Karpas-422 (cell line): ENCODE measurements around the gene NAGK. TPM values are rescaled to one million over a fixed set of nuclear protein-coding genes. Genes with fewer than 3 reads are reported as not detected.

Source experiments
- DNase-seq: peaks from one replicate; pipeline ENCODE4 v3.0.0-alpha.2; 2015
- H2AFZ ChIP-seq: fragments of 200-600 bp; sonication (generic); 2 replicates; pipeline ENCODE4 v1.6.1; 2014; ENCODE audit warnings: antibody characterized with exemption, low read length, mixed read lengths
- H3K27ac ChIP-seq: fragments of 200-600 bp; sonication (generic); 2 replicates; pipeline ENCODE4 v1.5.1; 2014; ENCODE audit warnings: mild to moderate bottlenecking, low read length, moderate library complexity
- H3K27me3 ChIP-seq: fragments of 200-600 bp; sonication (generic); 2 replicates; pipeline ENCODE4 v1.6.1; 2014; ENCODE audit warnings: low read length, mixed read lengths
- H3K36me3 ChIP-seq: fragments of 200-600 bp; sonication (generic); 2 replicates; pipeline ENCODE4 v1.6.1; 2014; ENCODE audit warnings: low read length, mixed read lengths; ENCODE audit not compliant: insufficient read depth
- H3K4me1 ChIP-seq: fragments of 200-600 bp; sonication (generic); 2 replicates; pipeline ENCODE4 v1.6.1; 2014; ENCODE audit warnings: mild to moderate bottlenecking, low read length, mixed read lengths
- H3K4me2 ChIP-seq: fragments of 200-600 bp; sonication (generic); 2 replicates; pipeline ENCODE4 v1.6.1; 2014; ENCODE audit warnings: low read length, low read depth, mild to moderate bottlenecking; ENCODE audit not compliant: poor library complexity, severe bottlenecking
- H3K4me3 ChIP-seq: fragments of 200-600 bp; sonication (generic); 2 replicates; pipeline ENCODE4 v1.5.1; 2014; ENCODE audit warnings: mild to moderate bottlenecking, antibody characterized with exemption, low read length, mixed read lengths
- H3K79me2 ChIP-seq: fragments of 200-600 bp; sonication (generic); 2 replicates; pipeline ENCODE4 v1.6.1; 2014; ENCODE audit warnings: mild to moderate bottlenecking, low read length, mixed read lengths
- H3K9ac ChIP-seq: fragments of 200-600 bp; sonication (generic); 2 replicates; pipeline ENCODE4 v1.6.0; 2014; ENCODE audit warnings: low read length
- H3K9me2 ChIP-seq: fragments of 200-600 bp; sonication (generic), shearing (Covaris generic); replicated peaks from 2 replicates; pipeline ENCODE4 v1.6.0; 2014; ENCODE audit warnings: mild to moderate bottlenecking, low read length, moderate library complexity; ENCODE audit not compliant: insufficient read depth
- H3K9me3 ChIP-seq: fragments of 300-700, 200-600 bp; sonication (generic); 2 replicates; pipeline ENCODE4 v1.6.1; 2014; ENCODE audit warnings: low read length, mixed read lengths
- H4K20me1 ChIP-seq: fragments of 200-600 bp; sonication (generic); 2 replicates; pipeline ENCODE4 v1.6.1; 2014; ENCODE audit warnings: mild to moderate bottlenecking, antibody characterized with exemption, low read length, low read depth; ENCODE audit not compliant: insufficient read depth
- total RNA-seq: library from RNA; depleted of rRNA; stranded (reverse); fragments of >200 nt; shearing (Covaris generic); gene quantifications from 2 replicates; pipeline ENCODE4 v1.2.3, GENCODE V29; 2014; ENCODE audit warnings: low replicate concordance

Gene NAGK
- total RNA-seq, 1 experiment from 2014 or later: 38.2 TPM

GRCh38 chr2:71113843-71114242, 45.4 kb downstream of the NAGK start:
- DNase-seq: no peak
- peaks cover 3% of the 10 kb centered on the region; the same call in 1 of the 2 replicates for H3K79me2 ChIP-seq
- no peak overlapping the region for H3K27ac ChIP-seq
- H3K9ac ChIP-seq: no peak overlapping the region
- H3K9me2 ChIP-seq: no peaks in the 10 kb centered on the region
- no peaks in the 10 kb centered on the region for H3K27me3 ChIP-seq
- peaks cover 31% of the 10 kb centered on the region for H3K36me3 ChIP-seq
- no peaks in the 10 kb centered on the region; the same call in 1 of the 2 replicates for H3K4me1 ChIP-seq
- no peak overlapping the region for H3K4me2 ChIP-seq
- H2AFZ ChIP-seq: no peak overlapping the region
- H3K9me3 ChIP-seq: no peaks in the 10 kb centered on the region
- no peak overlapping the region for H3K4me3 ChIP-seq
- H4K20me1 ChIP-seq: no peaks in the 10 kb centered on the region

GRCh38 chr2:71117063-71117462, 48.6 kb downstream of the NAGK start:
- Histone ChIP-seq H2AFZ (no peak overlapping the region), H3K27me3 (no peaks in the 10 kb centered on the region), H3K9ac (no peak overlapping the region), H3K9me2 (no peaks in the 10 kb centered on the region), H3K36me3 (peaks cover 36% of the 10 kb centered on the region), H3K9me3 (no peaks in the 10 kb centered on the region), H3K4me2 (no peak overlapping the region), H3K27ac (no peak overlapping the region), H3K79me2 (peaks cover 13% of the 10 kb centered on the region), H3K4me3 (no peak overlapping the region), H4K20me1 (no peaks in the 10 kb centered on the region), H3K4me1 (no peaks in the 10 kb centered on the region)
- DNase-seq: no peak

- Histone ChIP-seq H3K4me2 (no peak overlapping the region), H3K79me2 (peaks cover 30% of the 10 kb centered on the region), H3K9ac (no peak overlapping the region), H3K9me2 (no peaks in the 10 kb centered on the region), H4K20me1 (no peaks in the 10 kb centered on the region), H3K27me3 (no peaks in the 10 kb centered on the region), H2AFZ (no peak overlapping the region), H3K4me3 (no peak overlapping the region), H3K36me3 (peaks cover 33% of the 10 kb centered on the region), H3K9me3 (no peaks in the 10 kb centered on the region), H3K4me1 (no peaks in the 10 kb centered on the region), H3K27ac (no peak overlapping the region)
- no peak for DNase-seq
Measured at GRCh38 chr2:71120195-71120594, 51.7 kb downstream of the NAGK start.

GRCh38 chr2:71121479-71121878, 53.0 kb downstream of the NAGK start:
- no peaks in the 10 kb centered on the region for H4K20me1 ChIP-seq
- peaks cover 43% of the 10 kb centered on the region for H3K79me2 ChIP-seq
- H3K36me3 ChIP-seq: peaks cover 33% of the 10 kb centered on the region
- no peak overlapping the region for H3K4me3 ChIP-seq
- no peaks in the 10 kb centered on the region for H3K27me3 ChIP-seq
- H2AFZ ChIP-seq: no peak overlapping the region
- H3K4me2 ChIP-seq: no peak overlapping the region
- no peaks in the 10 kb centered on the region for H3K4me1 ChIP-seq
- DNase-seq: no peak
- no peaks in the 10 kb centered on the region for H3K9me3 ChIP-seq
- no peak overlapping the region for H3K9ac ChIP-seq
- H3K9me2 ChIP-seq: no peaks in the 10 kb centered on the region
- H3K27ac ChIP-seq: no peak overlapping the region

GRCh38 chr2:71122387-71123298, 54.2 kb downstream of the NAGK start:
- Histone ChIP-seq H3K9ac (no peak overlapping the region), H3K79me2 (peaks cover 51% of the 10 kb centered on the region), H2AFZ (no peak overlapping the region), H3K36me3 (peaks cover 31% of the 10 kb centered on the region), H3K9me2 (no peaks in the 10 kb centered on the region), H3K4me1 (peaks cover 11% of the 10 kb centered on the region), H4K20me1 (no peaks in the 10 kb centered on the region), H3K9me3 (no peaks in the 10 kb centered on the region), H3K27me3 (no peaks in the 10 kb centered on the region), H3K27ac (no peak overlapping the region), H3K4me2 (no peak overlapping the region), H3K4me3 (no peak overlapping the region)
- no peak for DNase-seq

GRCh38 chr2:71125506-71126294, 57.3 kb downstream of the NAGK start:
- H3K4me3 ChIP-seq: no peak overlapping the region
- no peaks in the 10 kb centered on the region for H3K9me3 ChIP-seq
- H3K36me3 ChIP-seq: peaks cover 26% of the 10 kb centered on the region; the same call in 1 of the 2 replicates
- H3K9ac ChIP-seq: no peak overlapping the region
- no peak overlapping the region for H3K27ac ChIP-seq
- no peaks in the 10 kb centered on the region for H3K9me2 ChIP-seq
- H3K4me1 ChIP-seq: peaks cover 27% of the 10 kb centered on the region
- H3K27me3 ChIP-seq: no peaks in the 10 kb centered on the region
- no peak overlapping the region for H3K4me2 ChIP-seq
- no peak for DNase-seq
- H3K79me2 ChIP-seq: peaks cover 77% of the 10 kb centered on the region
- no peak overlapping the region for H2AFZ ChIP-seq
- H4K20me1 ChIP-seq: no peaks in the 10 kb centered on the region

- no peaks in the 10 kb centered on the region for H3K9me3 ChIP-seq
- DNase-seq: no peak
- peaks cover 18% of the 10 kb centered on the region; the same call in 1 of the 2 replicates for H3K36me3 ChIP-seq
- no peak overlapping the region for H3K27ac ChIP-seq
- peak overlapping the region; percentile 23 for H3K4me2 ChIP-seq
- H3K9me2 ChIP-seq: no peaks in the 10 kb centered on the region
- H3K79me2 ChIP-seq: peaks cover 80% of the 10 kb centered on the region
- H3K27me3 ChIP-seq: no peaks in the 10 kb centered on the region
- peaks cover 6% of the 10 kb centered on the region; the same call in 1 of the 2 replicates for H4K20me1 ChIP-seq
- no peak overlapping the region for H2AFZ ChIP-seq
- H3K9ac ChIP-seq: no peak overlapping the region
- H3K4me3 ChIP-seq: no peak overlapping the region
- H3K4me1 ChIP-seq: peaks cover 34% of the 10 kb centered on the region
Measured at GRCh38 chr2:71126957-71127356, 58.5 kb downstream of the NAGK start.
